Endothelial cell of umbilical vein (primary cell): ENCODE results near the gene ZBTB4. TPM values are rescaled to one million over a fixed set of nuclear protein-coding genes. Genes with fewer than 3 reads are reported as not detected.

Source experiments
- BruUV-seq: library from RNA; stranded (reverse); fragments of 400-500 nt; replicated peaks from 2 replicates; lab custom pipeline; 2021; lab: Mats Ljungman, UMichigan
- CTCF ChIA-PET: fragments of 300-600, 350-600 bp; sonication (Branson Sonifier 250); formaldehyde crosslinking; loops from one replicate; lab custom pipeline; 2021; ENCODE audit warnings: antibody characterized with exemption, inconsistent platforms; lab: Charles Lee
- POLR2A ChIA-PET: fragments of 300-600, 350-600 bp; sonication (Branson Sonifier 250); formaldehyde crosslinking; loops from one replicate; lab custom pipeline; 2021; ENCODE audit warnings: antibody characterized with exemption, inconsistent platforms; lab: Charles Lee
- DNase-seq: peaks from one replicate; pipeline ENCODE4 v3.0.0-alpha.2; 2011; ENCODE audit warnings: low read depth, low spot score
- FAIRE-seq: peaks from 2 replicates; lab custom pipeline; 2011; peaks lifted over from hg19 to GRCh38; lab: Jason Lieb, UNC
- H2AFZ ChIP-seq: 2 replicates; pipeline ENCODE4 v1.6.0; 2012; ENCODE audit warnings: low read depth, low read length, control low read depth, inconsistent platforms
- H3K27ac ChIP-seq: 2 replicates; pipeline ENCODE4 v1.5.1; 2011; ENCODE audit warnings: low read depth, mild to moderate bottlenecking, control low read depth, low read length, moderate library complexity; ENCODE audit not compliant: insufficient read depth
- H3K27me3 ChIP-seq, 2 experiments: 2 replicates each; pipeline versions ENCODE4 v1.6.0 to v1.6.1; 2011; ENCODE audit warnings: low read length in 2 of 2, mixed read lengths in 1 of 2; ENCODE audit not compliant: control insufficient read depth in 2 of 2, insufficient read depth in 2 of 2
- H3K36me3 ChIP-seq, 2 experiments: 2 replicates in 1 of 2; 3 replicates in 1 of 2; pipeline ENCODE4 v1.5.1; 2011; ENCODE audit warnings: low read length in 2 of 2, mild to moderate bottlenecking in 1 of 2, moderate library complexity in 1 of 2; ENCODE audit not compliant: control insufficient read depth in 2 of 2, insufficient read depth in 2 of 2; ENCODE audit errors: extremely low read depth in 1 of 2
- H3K4me1 ChIP-seq: 3 replicates; pipeline ENCODE4 v1.5.1; 2011; ENCODE audit warnings: mild to moderate bottlenecking, low read length; ENCODE audit not compliant: control insufficient read depth, insufficient read depth; ENCODE audit errors: extremely low read depth
- H3K4me2 ChIP-seq: 2 replicates; pipeline ENCODE4 v1.6.1; 2011; ENCODE audit warnings: low read length, control low read depth, mixed read lengths; ENCODE audit not compliant: insufficient read depth
- H3K4me3 ChIP-seq, 3 experiments: fragments of 200-600 bp in 1 of 3; sonication (generic), shearing (Covaris generic) in 1 of 3; replicated peaks in 1 of 3; 2 replicates each; pipeline ENCODE4 v1.5.1; 2011 to 2016; ENCODE audit warnings: control low read depth in 3 of 3, low read length in 3 of 3, mild to moderate bottlenecking in 2 of 3, inconsistent platforms in 1 of 3, low read depth in 1 of 3, moderate library complexity in 1 of 3; ENCODE audit not compliant: insufficient read depth in 1 of 3
- H3K79me2 ChIP-seq: 2 replicates; pipeline ENCODE4 v1.6.0; 2012; ENCODE audit warnings: low read length, inconsistent platforms; ENCODE audit not compliant: control insufficient read depth, insufficient read depth
- H3K9ac ChIP-seq: replicated peaks from 2 replicates; pipeline ENCODE3; 2011; ENCODE audit warnings: low read length, control low read depth; ENCODE audit not compliant: insufficient read depth; ENCODE audit errors: extremely low read depth
- H3K9me1 ChIP-seq: replicated peaks from 3 replicates; pipeline ENCODE4 v1.6.0; 2011; ENCODE audit warnings: mild to moderate bottlenecking, low read length; ENCODE audit not compliant: control insufficient read depth, insufficient read depth; ENCODE audit errors: extremely low read depth
- H3K9me3 ChIP-seq: replicated peaks from 2 replicates; pipeline ENCODE4 v1.5.1; 2012; ENCODE audit warnings: low read length, inconsistent platforms; ENCODE audit not compliant: control insufficient read depth, insufficient read depth
- H4K20me1 ChIP-seq: replicated peaks from 2 replicates; pipeline ENCODE3; 2011; ENCODE audit warnings: mild to moderate bottlenecking, low read length; ENCODE audit not compliant: control insufficient read depth, insufficient read depth; ENCODE audit errors: extremely low read depth
- CTCF ChIP-seq, 2 donors: IDR thresholded peaks; 1 replicate in 1 of 2; 2 replicates in 1 of 2; pipeline ENCODE4 v1.5.1; 2011; ENCODE audit warnings: low read length in 2 of 2, mild to moderate bottlenecking in 2 of 2, moderate library complexity in 2 of 2, control low read depth in 1 of 2, inconsistent platforms in 1 of 2, low read depth in 1 of 2; ENCODE audit not compliant: insufficient read depth in 1 of 2; ENCODE audit errors: extremely low read depth in 1 of 2
- EZH2 ChIP-seq: IDR thresholded peaks from 2 replicates; pipeline ENCODE4 v1.6.1; 2012; ENCODE audit warnings: borderline replicate concordance, low read depth, mild to moderate bottlenecking, moderate library complexity, low read length, inconsistent platforms; ENCODE audit not compliant: severe bottlenecking
- FOS ChIP-seq: IDR thresholded peaks from 2 replicates; pipeline ENCODE4 v1.6.1; 2011; ENCODE audit warnings: mild to moderate bottlenecking, low read length, moderate library complexity, borderline replicate concordance; ENCODE audit not compliant: insufficient read depth
- GATA2 ChIP-seq: IDR thresholded peaks from 2 replicates; pipeline ENCODE4 v1.7.0; 2011; ENCODE audit warnings: low read depth, mild to moderate bottlenecking, moderate library complexity, mixed read lengths, low read length; ENCODE audit not compliant: insufficient read length, insufficient read depth
- JUN ChIP-seq: IDR thresholded peaks from 2 replicates; pipeline ENCODE4 v1.6.1; 2011; ENCODE audit warnings: borderline replicate concordance, low read depth; ENCODE audit not compliant: insufficient read length, insufficient read depth
- MYC ChIP-seq: IDR thresholded peaks from one replicate; pipeline ENCODE4 v1.6.1; 2011; ENCODE audit warnings: mild to moderate bottlenecking, low read depth, low read length
- POLR2A ChIP-seq: IDR thresholded peaks from 2 replicates; pipeline ENCODE4 v1.6.1; 2012; ENCODE audit warnings: low read depth, mild to moderate bottlenecking, control low read depth, low read length
- POLR2AphosphoS5 ChIP-seq: IDR thresholded peaks from 2 replicates; pipeline ENCODE4 v1.6.1; 2012; ENCODE audit warnings: low read depth, mild to moderate bottlenecking, control low read depth, low read length, moderate library complexity; ENCODE audit not compliant: insufficient read depth
- dilution Hi-C: fragments of 300-500 bp; cut with MboI; formaldehyde crosslinking; loops from one replicate; pipeline ENCODE4 v1.15.0; 2019; ENCODE audit warnings: low sequenced_read_pairs; ENCODE audit not compliant: extremely low pct_ligation_motif_present
- intact Hi-C: fragments of 100-400 bp; cut with micrococcal nuclease; formaldehyde crosslinking; loops from one replicate; pipeline ENCODE4 v1.10.0; 2022
- polyA plus RNA-seq, 4 experiments: library from polyadenylated mRNA; depleted of rRNA in 3 of 4; stranded (reverse) in 3 of 4; unstranded in 1 of 4; fragments of >200 nt; gene quantifications; 2 replicates each; pipeline versions ENCODE4 v1.2.1 to v1.2.3, GENCODE V29; 2011 to 2012; ENCODE audit warnings: missing spikeins in 1 of 4
- total RNA-seq: library from RNA; stranded (reverse); gene quantifications from 2 replicates; pipeline ENCODE4 v1.2.3, GENCODE V29; 2021

Gene ZBTB4
- total and polyA plus RNA-seq, 2 donors (not counting 3 experiments of a cell fraction or from before 2014, with no cell fraction given), result 15.1 to 26.5 TPM

- DNase-seq, result no peak
- no peaks in the 10 kb centered on the region for H3K79me2 ChIP-seq
- POLR2A ChIA-PET, result no interaction called here
- intact Hi-C loops (no loop called here), dilution Hi-C loops (no loop called here)
- H3K9ac ChIP-seq, result no peak overlapping the region
- H2AFZ ChIP-seq, result no peak overlapping the region
- no peaks in the 10 kb centered on the region for H3K27me3 ChIP-seq
- FAIRE-seq, result no peak
- H4K20me1 ChIP-seq, result no peaks in the 10 kb centered on the region
- CTCF ChIA-PET, result interaction anchor here (0.8 to 1.5 kb wide), 2 partner anchors 9 to 77 kb away, joined by 3 to 5 read pairs; no protein-coding TSS in a partner anchor
- H3K36me3 ChIP-seq, result no peaks in the 10 kb centered on the region
- no peaks in the 10 kb centered on the region for H3K9me3 ChIP-seq
- no peak overlapping the region for H3K27ac ChIP-seq
- H3K4me1 ChIP-seq, result peaks cover 14% of the 10 kb centered on the region
- no peak overlapping the region for H3K4me3 ChIP-seq
- TF ChIP-seq MYC, result no peak
- no peak for TF ChIP-seq POLR2AphosphoS5
- TF ChIP-seq JUN, result no peak
- no peak for TF ChIP-seq CTCF (IDR thresholded peaks at IDR 0.05; ENCODE audit: extremely low read depth in 1 of 2, insufficient read depth in 1 of 2, low read depth in 1 of 2, low read length in 2 of 2)
- no peak for TF ChIP-seq GATA2
- TF ChIP-seq POLR2A, result no peak
- TF ChIP-seq EZH2, result no peak
- TF ChIP-seq FOS, result no peak
- no peaks in the 10 kb centered on the region for H3K9me1 ChIP-seq
- H3K4me2 ChIP-seq, result no peak overlapping the region
- no TSS peak for BruUV-seq
These were observed 47.1 kb downstream of the ZBTB4 start for GRCh38 chr17:7432296-7432695.
